ENCODE data around the gene TCF25.
"Not testable (repeated sequence)": the region's sequence is repeated elsewhere in the genome, so short reads cannot be mapped to it uniquely, and the experiment has no call there.

The TCF25 gene

DNA sequence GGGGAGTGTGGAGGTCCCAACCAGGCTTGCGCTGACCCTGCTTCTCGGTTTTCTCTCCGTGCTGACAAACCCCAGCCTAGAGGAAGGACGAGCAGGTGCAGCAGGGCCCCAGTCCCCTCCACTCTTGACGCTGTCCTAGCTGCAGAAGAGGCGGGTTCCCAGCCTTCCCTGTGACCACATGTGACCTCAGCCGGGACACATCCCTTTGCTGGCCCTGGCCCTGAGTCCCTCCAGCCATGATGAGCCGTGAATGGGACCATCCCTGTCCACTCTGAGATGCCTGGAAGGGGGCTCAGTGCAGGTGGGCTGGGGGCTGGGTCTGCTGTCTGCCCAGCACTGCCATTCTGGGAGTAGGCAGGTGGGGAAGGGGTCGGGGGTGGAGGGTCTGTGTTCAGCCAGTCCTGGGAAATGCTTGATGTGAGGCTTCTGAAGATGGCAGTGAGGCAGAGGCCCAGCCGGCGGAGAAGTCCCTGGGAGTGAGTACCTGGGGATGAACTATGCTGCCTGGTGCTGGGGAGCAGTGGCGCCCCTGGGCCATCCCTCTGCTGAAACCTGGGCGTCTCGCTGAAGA lies 47.8 kb downstream of the TCF25 start:
- no peak for DNase-seq

DNA sequence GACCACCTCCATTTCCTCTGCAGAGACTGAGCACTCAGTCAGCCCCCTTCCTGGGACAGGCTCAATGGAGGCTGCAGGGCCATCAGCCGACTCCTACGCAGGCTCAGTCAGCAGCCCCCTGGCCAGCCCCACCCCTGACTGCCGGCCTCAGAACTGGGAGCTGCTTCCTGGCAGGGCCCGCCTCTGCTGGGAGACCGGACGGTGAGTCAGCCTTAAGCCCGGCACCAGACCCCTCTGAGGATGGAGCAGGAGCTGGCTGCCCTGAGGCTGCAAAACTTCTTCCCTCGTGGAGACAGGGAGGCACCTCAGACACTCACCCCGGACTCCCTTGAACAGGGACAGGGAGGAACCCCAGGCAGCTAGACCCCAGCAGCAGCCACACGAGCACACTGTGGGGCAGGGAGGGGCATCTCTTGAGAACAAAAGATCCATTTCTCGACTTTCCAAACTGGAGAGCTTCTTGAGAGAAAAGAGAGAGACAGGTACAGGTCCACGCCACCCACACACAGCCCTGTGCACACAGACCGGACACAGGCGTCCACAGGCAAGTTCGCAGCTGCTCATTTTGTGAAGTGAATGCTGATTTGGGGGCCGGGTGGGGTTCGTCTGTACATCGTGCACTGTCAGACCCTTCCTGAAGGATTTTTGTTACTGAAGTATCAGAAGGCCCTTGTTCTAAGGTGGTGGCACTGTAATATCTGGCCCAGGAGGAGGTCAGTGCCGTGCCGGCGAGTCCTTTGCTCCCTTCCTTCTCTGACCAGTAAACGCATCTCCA lies 48.5 kb downstream of the TCF25 start:
- peak; percentile 82 to 88 for DNase-seq

DNA sequence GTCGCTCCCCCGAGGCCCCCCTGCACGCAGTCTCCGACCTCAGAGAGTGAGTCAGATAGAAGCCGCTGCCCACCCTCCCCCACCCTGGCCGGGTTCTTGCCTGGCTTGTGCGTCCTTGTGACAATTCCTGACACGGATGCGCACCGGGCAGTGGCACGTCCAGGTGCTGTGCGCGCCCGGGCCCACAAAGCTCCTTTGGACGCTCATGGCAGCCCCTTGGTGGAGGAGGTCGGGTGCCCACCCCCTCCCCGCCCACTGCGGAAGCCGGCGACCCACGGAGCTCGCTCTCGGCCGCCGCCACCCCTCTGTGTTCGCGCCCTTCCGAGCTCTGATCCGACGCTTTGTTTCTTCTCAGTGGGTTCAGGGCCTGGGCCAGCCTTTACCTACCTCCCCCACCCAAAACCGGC lies 49.1 kb downstream of the TCF25 start:
- peak; percentile 74 to 75 for DNase-seq

DNA sequence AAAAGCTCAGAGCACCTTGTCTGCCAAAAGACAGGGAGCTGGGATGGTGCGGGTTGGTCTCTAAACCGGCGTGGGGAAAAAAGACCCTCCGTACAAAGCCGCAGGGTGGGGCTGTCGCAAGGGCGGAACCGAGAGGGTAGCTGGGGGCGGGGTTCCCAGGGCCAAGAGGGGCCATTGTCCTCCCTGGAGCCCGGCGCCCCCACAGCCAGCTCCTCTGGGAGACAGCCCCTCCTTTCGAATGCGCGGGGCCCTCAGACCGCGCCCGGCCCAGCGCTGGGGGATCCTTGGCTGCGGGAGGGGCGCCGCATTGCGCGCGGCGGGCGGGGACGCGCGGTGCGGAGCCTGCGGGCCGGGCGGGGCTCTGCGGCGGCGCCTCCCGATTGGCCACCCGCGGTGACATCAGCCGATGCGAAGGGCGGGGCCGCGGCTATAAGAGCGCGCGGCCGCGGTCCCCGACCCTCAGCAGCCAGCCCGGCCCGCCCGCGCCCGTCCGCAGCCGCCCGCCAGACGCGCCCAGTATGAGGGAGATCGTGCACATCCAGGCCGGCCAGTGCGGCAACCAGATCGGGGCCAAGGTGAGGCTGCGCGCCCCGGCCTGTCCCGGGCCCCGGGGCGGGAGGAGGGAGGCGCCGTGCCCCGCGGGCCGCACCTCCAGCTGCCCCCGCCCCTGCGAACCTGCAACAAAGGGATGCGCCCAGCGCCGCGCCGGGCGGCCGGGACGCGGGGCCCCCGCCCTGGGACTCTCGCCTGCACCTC lies 49.7 kb downstream of the TCF25 start, which contains the start of gene TUBB3:
TSS of gene TUBB3 (plus strand) at position 459 of the 756 bp plus-strand sequence. CDS start at position 519, 60 bp downstream.
- DNase-seq = peak; percentile 73 to 83

DNA sequence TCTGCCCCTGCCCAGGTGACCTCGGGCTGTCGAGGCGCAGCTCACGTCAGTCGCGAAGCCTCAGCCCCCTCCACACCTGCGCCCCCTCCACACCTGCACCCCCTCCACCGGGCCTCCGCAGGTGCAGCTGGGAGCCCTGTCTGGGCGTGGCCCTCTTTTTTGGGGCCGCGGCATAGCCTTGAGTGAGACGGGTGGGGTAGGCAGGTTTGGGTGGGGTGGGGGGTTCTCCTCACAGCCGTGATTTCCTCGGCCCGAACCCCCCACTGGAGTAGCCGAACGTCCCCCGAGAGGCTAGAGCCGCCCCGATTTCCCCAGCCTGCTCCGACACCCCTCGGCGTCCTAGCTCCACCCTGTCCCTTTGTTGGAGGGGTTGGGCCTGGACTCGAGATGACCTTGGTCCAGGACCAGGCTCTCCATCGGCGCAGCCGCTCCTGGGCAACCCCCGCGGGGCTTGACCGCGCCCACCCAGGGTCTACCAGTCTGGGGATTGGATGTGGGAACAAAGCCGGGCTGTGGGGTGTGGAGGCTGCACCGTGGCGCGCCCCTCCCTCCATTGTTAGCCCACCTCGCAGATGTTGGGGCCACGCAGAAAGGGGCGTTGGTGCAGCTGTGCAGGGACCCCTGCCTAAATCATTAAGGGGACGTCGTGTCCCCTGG lies 50.4 kb downstream of the TCF25 start:
- no peak for DNase-seq

DNA sequence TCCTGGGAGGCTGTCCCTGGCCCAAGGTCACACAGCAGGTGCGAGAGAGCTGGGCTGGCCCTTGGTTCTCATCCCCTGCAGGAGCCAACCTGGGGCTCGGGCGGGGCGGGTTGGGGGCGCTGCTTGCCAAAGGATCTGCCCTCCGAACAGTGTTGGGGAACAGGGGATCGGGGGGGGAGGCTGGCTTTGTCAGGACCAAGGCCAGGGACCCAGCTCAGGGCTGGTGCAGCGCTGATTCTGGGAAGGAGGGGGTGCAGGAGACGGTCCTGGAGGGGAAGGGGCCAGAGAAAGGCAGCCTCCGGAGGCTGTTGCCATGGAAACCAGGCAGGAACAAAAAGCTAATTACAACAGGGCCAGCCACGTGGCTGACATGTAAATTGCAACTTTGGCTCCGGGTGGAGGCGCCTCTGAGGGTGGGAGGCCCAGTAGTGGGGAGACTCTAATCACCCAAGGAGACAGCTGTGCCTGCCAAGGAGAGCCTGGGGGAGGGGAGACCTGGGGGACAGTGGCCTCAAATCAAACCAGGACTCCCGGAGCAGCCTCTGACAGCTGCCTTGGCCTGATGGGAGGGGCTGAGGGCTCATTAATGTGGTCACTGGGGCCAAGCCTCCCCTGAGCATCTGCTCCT lies 51.0 kb downstream of the TCF25 start:
- peak in 1 of 2 experiments; percentile 38 for DNase-seq

DNA sequence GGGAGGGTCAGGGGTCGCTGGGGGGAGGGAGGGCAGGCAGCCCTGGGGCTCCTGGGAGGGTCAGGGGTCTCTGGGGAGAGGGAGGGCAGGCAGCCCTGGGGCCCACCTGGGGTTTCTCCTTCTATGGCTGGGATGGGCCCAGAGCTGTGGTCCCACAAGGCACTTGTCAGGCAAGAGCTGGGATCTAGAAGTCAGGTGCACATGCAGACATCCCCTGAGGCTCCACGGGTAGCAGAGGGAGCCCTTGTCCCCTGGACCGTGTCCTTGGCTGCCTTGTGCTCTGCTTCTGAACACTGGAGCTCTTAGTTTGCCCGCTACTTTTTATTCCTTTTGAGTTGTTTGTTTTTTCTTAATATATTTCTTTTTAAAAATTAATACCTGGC lies 51.5 kb downstream of the TCF25 start:
- DNase-seq = no peak

DNA sequence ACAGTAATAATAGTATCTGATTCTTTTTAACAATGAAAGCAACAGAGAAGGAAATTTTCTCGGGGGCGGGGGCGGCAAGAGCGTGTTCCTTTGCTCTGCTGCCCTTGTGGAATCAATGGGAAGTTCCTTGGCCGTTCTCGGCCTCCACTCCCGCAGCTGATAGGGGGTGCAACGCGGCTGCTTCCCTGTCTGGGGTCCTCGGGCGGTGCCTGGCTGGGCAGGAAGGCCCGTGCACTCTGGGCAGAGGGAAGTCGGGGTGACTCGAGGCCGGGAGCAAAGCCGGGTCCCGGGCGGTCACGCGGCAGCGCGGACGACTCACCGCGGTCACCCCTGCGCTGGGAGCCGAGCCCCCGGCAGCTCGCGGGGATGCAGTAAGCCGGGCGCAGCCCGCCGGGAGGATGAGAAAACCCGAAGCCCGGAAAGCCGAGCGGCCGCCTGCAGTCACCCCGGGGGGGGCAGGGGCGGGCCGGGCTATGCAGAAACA lies 52.2 kb downstream of the TCF25 start:
- DNase-seq = no peak

DNA sequence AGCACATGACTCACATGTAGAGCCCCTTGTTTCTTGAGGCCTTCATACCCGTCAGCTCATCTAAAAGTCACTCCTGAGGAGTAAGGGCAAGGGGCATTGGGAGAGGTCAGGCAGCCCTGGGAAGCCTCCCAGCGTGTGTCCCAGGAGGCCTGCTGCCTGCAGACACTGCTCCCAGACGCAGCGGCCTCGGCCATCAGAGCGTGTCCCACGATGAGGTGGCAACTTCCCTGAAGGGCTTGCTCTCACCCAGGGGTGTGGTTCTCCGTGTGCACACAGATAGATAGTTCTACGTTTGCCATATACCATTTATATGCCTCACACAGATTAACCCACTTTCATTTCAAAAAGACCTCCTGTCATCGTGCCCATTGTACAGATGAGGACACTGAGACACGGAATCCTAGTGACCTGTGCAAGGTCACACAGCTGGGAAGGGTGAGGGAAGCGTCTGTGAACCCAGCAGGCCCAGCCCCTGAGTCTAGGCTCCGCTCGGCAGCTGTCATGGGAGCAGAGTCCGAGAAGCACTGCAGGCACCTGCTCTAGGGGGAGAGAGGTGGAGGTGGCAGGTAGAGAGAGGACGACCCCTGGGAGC lies 58.0 kb downstream of the TCF25 start:
- DNase-seq = no peak

DNA sequence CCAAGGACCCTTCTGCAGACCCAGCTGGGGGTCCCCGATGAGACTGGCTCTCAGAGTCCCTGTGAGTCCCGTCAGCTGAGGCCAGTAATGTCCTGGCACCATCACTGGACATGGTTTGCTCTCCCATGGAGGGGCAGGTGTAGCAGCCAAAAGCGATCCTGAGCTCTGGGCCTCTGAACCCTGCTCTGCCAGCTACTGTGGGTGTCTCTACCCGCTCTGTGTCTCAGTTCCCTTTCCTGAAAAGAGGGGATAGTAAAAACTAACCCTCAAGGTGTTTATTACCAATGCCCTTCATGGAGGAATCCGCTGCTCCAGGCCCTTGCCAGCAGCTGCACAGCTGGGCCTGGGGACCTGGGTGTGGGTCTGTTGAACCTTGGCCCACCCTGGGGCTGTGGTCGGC lies 58.6 kb downstream of the TCF25 start:
- DNase-seq = no peak

DNA sequence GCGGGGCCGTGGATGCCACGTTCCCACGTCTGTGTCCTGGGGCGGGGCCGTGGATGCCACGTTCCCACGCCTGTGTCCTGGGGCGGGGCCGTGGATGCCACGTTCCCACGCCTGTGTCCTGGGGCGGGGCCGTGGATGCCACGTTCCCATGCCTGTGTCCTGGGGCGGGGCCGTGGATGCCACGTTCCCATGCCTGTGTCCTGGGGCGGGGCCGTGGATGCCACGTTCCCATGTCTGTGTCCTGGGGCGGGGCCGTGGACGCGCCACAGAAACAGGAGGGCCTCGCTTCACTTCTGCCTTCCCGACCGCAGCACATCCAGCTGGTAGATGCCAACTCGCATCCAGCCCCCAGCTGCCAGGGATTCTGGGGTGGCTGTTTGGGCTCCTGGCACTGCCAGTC lies 60.6 kb downstream of the TCF25 start:
- not testable (repeated sequence) for DNase-seq

DNA sequence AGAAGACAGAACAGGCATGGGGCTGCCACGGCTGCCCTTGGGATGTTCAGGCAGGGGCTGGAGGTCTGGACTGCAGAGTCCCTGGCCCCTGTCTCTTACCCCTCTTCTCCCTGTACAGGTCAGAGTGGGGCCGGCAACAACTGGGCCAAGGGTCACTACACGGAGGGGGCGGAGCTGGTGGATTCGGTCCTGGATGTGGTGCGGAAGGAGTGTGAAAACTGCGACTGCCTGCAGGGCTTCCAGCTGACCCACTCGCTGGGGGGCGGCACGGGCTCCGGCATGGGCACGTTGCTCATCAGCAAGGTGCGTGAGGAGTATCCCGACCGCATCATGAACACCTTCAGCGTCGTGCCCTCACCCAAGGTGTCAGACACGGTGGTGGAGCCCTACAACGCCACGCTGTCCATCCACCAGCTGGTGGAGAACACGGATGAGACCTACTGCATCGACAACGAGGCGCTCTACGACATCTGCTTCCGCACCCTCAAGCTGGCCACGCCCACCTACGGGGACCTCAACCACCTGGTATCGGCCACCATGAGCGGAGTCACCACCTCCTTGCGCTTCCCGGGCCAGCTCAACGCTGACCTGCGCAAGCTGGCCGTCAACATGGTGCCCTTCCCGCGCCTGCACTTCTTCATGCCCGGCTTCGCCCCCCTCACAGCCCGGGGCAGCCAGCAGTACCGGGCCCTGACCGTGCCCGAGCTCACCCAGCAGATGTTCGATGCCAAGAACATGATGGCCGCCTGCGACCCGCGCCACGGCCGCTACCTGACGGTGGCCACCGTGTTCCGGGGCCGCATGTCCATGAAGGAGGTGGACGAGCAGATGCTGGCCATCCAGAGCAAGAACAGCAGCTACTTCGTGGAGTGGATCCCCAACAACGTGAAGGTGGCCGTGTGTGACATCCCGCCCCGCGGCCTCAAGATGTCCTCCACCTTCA lies 61.5 kb downstream of the TCF25 start:
- DNase-seq = no peak

DNA sequence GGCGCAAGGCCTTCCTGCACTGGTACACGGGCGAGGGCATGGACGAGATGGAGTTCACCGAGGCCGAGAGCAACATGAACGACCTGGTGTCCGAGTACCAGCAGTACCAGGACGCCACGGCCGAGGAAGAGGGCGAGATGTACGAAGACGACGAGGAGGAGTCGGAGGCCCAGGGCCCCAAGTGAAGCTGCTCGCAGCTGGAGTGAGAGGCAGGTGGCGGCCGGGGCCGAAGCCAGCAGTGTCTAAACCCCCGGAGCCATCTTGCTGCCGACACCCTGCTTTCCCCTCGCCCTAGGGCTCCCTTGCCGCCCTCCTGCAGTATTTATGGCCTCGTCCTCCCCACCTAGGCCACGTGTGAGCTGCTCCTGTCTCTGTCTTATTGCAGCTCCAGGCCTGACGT lies 62.2 kb downstream of the TCF25 start:
- not testable (repeated sequence) for DNase-seq

DNA sequence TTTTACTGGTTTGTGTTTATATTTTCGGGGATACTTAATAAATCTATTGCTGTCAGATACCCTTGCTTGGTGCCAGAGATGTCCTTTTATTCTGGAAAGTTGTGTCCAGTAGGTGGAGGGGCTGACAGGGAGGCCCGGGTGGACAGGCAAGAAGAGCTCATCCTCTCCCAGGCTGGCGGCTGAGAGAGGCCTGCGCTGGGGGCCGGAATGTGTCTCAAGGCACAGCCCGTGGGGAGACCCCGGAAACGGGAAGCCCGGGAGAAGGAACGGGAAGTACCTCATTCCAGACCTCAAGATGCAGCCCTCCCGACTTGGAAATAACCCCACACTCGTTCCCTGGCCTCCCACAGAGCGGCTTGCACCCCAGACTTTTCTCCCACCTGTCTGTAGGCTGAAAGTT lies 62.6 kb downstream of the TCF25 start:
- DNase-seq = no peak

DNA sequence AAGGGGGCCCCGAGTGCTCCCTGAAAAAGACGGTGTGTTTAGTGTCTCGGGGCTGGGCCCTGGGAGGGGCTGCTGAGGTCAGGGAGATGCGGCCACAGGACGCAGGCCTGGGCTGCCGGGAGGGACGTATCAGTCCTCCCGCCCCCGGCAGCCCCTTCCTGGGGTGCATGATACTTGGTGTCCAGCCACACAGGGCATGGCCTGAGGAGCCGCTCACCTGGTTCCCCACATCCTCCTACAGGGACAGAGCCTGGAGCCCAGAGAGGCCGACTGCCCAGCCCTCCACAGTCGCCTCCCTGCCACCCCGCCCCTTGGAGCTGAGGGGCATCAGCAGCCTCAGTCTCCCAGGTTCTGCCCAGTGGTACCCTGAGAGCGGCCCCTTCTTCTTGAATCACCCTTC lies 63.1 kb downstream of the TCF25 start:
- no peak for DNase-seq

DNA sequence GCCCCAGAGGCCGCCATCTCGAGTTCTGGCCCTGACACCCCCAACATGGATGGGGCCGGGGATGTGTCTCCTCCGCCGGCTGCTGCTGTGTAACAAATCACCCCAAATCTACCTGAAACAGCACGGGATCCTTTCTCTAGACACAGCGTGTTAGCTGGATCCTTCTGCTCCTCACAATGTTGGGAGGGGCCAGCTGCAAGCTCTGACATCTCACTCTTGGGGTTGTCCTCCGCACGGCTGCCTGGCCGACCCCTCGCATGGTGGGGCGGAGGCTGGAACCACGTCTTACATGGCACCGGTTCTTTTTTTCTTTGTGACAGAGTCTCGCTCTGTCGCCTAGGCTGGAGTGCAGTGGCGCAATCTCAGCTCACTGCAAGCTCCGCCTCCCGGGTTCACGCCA lies 63.6 kb downstream of the TCF25 start:
- no peak for DNase-seq

DNA sequence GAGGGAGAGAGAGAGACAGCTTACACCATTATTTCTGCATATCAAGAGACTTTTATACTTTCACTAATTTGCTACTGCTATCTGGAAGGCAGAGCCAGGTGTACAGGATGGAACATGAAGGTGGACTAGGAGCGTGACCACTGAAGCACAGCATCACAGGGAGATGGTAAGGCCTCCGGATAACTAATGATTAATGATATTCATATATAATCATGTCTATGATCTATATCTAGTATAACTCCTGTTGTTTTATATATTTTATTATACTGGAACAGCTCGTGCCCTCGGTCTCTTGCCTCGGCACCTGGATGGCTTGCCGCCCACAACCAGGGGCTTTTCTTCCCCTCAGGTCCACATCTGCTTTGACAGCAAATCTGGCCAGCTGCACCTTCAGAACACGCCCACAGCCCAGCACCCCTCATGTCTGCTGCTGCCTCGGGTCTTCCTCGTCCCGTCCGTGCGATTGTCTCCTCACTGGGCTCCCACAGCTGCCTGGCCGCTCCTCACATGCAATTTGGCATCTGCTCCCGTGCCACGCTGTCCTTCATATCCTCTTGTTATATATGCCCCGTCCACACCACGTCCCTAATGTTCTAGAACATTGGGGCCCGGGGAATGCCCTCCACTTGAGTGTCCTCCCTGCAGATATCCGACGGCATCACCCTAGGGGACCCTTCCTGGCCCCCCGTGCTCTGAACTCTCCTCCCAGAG lies 64.9 kb downstream of the TCF25 start:
- no peak for DNase-seq

DNA sequence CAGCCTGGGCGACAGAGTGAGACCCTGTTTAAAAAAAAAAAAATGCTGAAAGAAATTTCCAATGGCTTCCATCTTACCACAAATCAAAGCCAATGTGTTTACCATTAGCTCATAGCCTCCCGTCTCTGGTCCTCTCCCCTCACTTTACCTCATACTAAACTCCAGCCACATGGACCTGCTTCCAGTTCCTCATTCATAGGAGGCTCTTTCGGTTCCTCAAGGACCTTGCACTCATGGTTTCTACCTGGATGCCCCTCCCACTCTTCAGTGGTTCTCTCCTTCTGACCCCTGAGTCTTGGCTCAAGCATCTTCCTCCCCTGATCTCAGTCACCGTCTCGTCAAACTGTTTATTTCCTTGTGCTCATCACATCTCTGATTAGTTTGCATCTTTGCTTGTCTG lies 71.4 kb downstream of the TCF25 start:
- DNase-seq = no peak

DNA sequence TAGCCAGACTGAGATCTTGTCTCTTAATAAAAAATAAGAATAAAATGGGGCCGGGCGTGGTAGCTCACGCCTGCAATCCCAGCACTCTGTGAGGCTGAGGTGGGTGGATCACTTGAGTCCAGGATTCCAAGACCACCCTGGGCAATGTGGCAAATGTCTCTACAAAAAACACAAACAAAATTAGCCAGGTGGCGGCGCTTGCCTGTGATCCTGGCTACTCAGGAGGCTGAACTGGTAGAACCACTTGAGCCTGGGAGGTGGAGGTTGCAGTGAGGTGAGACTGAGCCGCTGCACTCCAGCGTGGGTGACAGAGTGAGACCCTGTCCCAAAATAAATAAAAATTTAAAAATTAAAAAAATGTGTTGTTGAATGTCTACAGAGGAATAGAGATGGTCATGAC lies 72.3 kb downstream of the TCF25 start:
- DNase-seq = no peak

DNA sequence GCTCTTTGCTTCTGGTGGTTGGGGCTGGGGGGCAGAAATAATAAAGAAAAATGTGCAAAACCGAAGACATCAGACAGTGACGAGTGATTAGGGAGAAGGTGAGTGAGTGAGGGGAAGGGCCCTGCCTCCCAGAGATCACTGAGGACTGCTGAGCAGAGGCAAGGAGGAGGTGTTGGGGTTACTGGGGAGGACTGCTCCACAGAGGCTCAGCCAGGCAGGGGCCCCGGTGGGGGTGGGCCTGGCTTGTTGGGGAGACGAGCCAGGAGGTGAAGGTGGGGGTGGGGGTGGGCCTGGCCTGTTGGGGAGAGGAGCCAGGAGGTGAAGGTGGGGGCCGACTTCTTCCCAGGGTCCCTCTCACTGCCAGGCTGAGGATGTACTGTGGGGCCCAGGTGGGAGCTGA lies 73.1 kb downstream of the TCF25 start:
- DNase-seq = no peak

All from SW 1271 (cell line).